T-helper 9 cell (primary cell): Measurements from ENCODE around the gene MAN2A1.

Source experiments
- DNase-seq: peaks from one replicate; pipeline ENCODE4 v3.0.0-alpha.2; 2020

The MAN2A1 gene

DNA sequence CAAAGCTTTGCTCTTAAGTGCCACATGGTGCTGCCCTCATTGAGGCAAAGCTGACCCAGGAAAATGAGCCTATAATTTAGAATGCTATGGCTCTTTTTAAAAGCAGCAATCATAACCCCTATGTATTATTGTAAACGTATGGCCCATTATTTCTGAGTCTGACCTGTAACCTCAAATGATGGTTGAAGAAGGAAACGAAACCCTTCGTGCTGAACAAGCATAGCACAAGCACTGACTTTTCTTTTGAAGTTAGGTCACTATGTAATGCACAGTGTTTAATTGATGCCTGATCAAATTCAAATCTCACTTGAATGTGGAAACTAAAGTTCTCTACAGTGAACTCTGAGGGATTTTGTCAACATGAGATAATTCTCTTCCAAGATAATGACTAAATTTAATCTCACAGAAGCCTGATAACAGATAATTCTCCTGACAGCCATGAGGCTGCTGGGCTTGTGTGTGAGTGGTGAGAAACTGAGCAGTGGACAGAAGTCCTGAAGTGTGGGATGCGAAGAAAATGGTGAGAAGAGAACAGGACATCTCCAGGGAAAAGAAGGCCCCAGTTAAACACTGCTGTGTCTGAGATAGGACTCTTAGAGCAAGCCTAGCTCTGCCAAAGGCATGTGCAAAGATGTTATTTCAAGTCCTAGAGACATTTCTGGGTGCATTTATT, 226.9 kb downstream of the MAN2A1 start:
- DNase-seq, result no peak
